K562 (cell line): ENCODE results near the gene SORCS1. TPM values are rescaled to one million over a fixed set of nuclear protein-coding genes. Genes with fewer than 3 reads are reported as not detected.
A peak's percentile ranks its signal among the peaks of the same experiment; 100 is the strongest.

Experiments used
- ARID2 ChIP-seq: fragments of 450-650 bp; IDR thresholded peaks from 2 replicates; pipeline ENCODE4 v1.6.1; 2017; ENCODE audit warnings: antibody characterized with exemption, mild to moderate bottlenecking
- BDP1 ChIP-seq: IDR thresholded peaks from 3 replicates; pipeline ENCODE4 v1.6.1; 2011; ENCODE audit not compliant: insufficient read length, insufficient read depth
- CREB1 ChIP-seq, 2 experiments: sonication (generic) in 1 of 2; formaldehyde crosslinking in 1 of 2; IDR thresholded peaks; 2 replicates each; pipeline versions ENCODE4 v1.6.1 to v1.8.0; 2012 to 2022; ENCODE audit warnings: inconsistent platforms in 1 of 2, mild to moderate bottlenecking in 1 of 2, missing genetic modification reagents in 1 of 2, moderate library complexity in 1 of 2
- HLTF ChIP-seq: fragments of 450-650 bp; IDR thresholded peaks from 2 replicates; pipeline ENCODE4 v1.6.1; 2016
- JUN ChIP-seq, 2 experiments: sonication (generic) in 1 of 2; formaldehyde crosslinking in 1 of 2; IDR thresholded peaks; 2 replicates each; pipeline versions ENCODE4 v1.6.1 to v1.8.0; 2012 to 2022; ENCODE audit warnings: borderline replicate concordance in 2 of 2, mild to moderate bottlenecking in 2 of 2, improper control_type of control experiment in 1 of 2, low read depth in 1 of 2, low read length in 1 of 2, missing genetic modification reagents in 1 of 2
- KHSRP ChIP-seq: fragments of 450-650 bp; IDR thresholded peaks from 2 replicates; pipeline ENCODE4 v1.6.1; 2017
- LEF1 ChIP-seq: fragments of 450-650 bp; IDR thresholded peaks from 2 replicates; pipeline ENCODE4 v1.6.1; 2016; ENCODE audit warnings: mild to moderate bottlenecking
- NR2C2 ChIP-seq, 2 experiments: fragments of 200-800 bp in 1 of 2; sonication (Bioruptor generic) in 1 of 2; sonication (generic) in 1 of 2; formaldehyde crosslinking in 1 of 2; IDR thresholded peaks; 2 replicates each; pipeline versions ENCODE4 v1.6.1 to v1.8.0; 2016 to 2022; ENCODE audit warnings: mild to moderate bottlenecking in 1 of 2, missing compliant biosample characterization in 1 of 2, missing genetic modification characterization in 1 of 2, missing genetic modification reagents in 1 of 2
- RNF2 ChIP-seq: sonication (generic); IDR thresholded peaks from 2 replicates; pipeline ENCODE4 v1.6.1; 2016
- TAL1 ChIP-seq: fragments of 450-650 bp; IDR thresholded peaks from 2 replicates; pipeline ENCODE4 v1.6.1; 2016; ENCODE audit warnings: mild to moderate bottlenecking
- ZNF57 ChIP-seq: fragments of 450-650 bp; formaldehyde crosslinking; IDR thresholded peaks from 2 replicates; pipeline ENCODE4 v1.4.0; 2020; ENCODE audit warnings: mild to moderate bottlenecking, moderate library complexity
- polyA plus RNA-seq, 8 experiments: library from polyadenylated mRNA; depleted of rRNA in 4 of 8; stranded (reverse) in 5 of 8; unstranded in 3 of 8; fragments of >200 nt; fragmentation: Nextera tagmentation in 2 of 8; fragmentation: Illumina TruSeq in 1 of 8; extraction: Ambion mirVana in 2 of 8; extraction: Trizol in 1 of 8; gene quantifications; 2 replicates each; pipeline versions ENCODE4 v1.2.1 to v1.2.3, GENCODE V29; 2011 to 2014; ENCODE audit warnings: inconsistent platforms in 1 of 8, missing spikeins in 1 of 8
- total RNA-seq, 7 experiments: library from RNA; depleted of rRNA in 6 of 7; stranded (reverse); fragments of >200 nt in 6 of 7; fragmentation: Illumina TruSeq in 2 of 7; extraction: Trizol in 2 of 7; gene quantifications; 2 replicates each; pipeline versions ENCODE4 v1.2.1 to v1.2.3, GENCODE V29; 2011 to 2021; ENCODE audit warnings: low replicate concordance in 1 of 7
- TF ChIP-seq, protein P1 (sequence below): sonication (generic); formaldehyde crosslinking; IDR thresholded peaks from 2 replicates; pipeline ENCODE4 v1.8.0; 2022; ENCODE audit warnings: missing genetic modification reagents, mild to moderate bottlenecking, borderline replicate concordance
- TF ChIP-seq, protein P2 (sequence below): fragments of 250-450 bp; sonication (Bioruptor Pico); IDR thresholded peaks from 2 replicates; pipeline ENCODE4 v1.8.0; 2021; ENCODE audit warnings: borderline replicate concordance, mild to moderate bottlenecking, moderate library complexity; ENCODE audit not compliant: poor library complexity, severe bottlenecking
- TF ChIP-seq, protein P3 (sequence below): fragments of 450-650 bp; IDR thresholded peaks from 2 replicates; pipeline ENCODE4 v1.6.1; 2018; ENCODE audit warnings: mild to moderate bottlenecking, low read depth; ENCODE audit not compliant: partially characterized antibody
- TF ChIP-seq, protein P4 (sequence below), 2 experiments: fragments of 450-650 bp in 1 of 2; sonication (generic) in 1 of 2; formaldehyde crosslinking in 1 of 2; IDR thresholded peaks in 1 of 2; conservative IDR thresholded peaks in 1 of 2; 2 replicates each; pipeline versions ENCODE4 v1.6.1 to v1.8.1; 2016 to 2023; ENCODE audit warnings: mild to moderate bottlenecking in 2 of 2, moderate library complexity in 2 of 2, inconsistent platforms in 1 of 2, missing genetic modification reagents in 1 of 2
- TF ChIP-seq, protein P5 (sequence below), 2 experiments: IDR thresholded peaks; 2 replicates each; pipeline ENCODE4 v1.6.1; 2011; ENCODE audit warnings: borderline replicate concordance in 1 of 2, control low read depth in 1 of 2, low read depth in 1 of 2, low read length in 1 of 2, mild to moderate bottlenecking in 1 of 2, mixed read lengths in 1 of 2, moderate library complexity in 1 of 2; ENCODE audit not compliant: insufficient read depth in 1 of 2, insufficient read length in 1 of 2, poor library complexity in 1 of 2, severe bottlenecking in 1 of 2; ENCODE audit errors: extremely low read depth in 1 of 2

SORCS1 gene
- total and polyA plus RNA-seq, 9 of the 15 experiments (the other 6 are each of a cell fraction or from before 2014, with no cell fraction given), result 1.5 to 3.9 (median 2.7) TPM

DNA sequence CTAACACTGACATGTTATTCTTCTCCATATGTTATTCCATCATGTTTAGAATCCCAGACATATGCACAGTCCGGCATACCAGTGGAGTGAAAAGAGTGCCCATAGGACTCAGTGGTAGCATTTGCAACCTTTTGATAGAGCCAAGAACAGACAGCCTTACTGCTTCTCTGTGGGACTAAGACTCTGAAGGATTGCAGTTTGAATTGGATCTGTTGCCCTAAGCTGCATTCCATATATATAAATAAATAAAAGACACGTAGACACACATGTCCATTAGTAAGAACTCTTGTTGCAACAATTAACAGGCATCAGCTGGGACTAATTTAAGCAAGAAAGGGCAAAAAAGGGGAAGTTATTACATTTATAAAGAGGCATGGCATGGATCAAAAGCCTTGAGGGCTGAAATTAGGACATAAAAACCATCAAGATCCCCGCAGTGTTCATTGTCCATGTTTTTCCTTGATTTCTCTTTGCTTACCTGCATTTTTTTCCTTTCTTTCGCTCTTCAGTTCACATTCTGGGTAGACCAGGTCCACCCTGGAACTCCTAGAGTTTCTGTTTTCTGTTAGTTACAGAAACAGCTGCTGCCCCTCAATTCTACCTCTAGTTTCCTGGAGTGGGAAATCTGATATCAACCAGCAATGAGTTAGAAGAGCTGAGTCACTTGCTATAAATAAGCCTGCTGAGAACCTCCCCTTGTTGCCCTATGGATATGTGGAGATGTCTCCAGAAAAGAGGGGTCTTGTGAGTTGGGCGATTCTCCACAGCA lies 132.4 kb downstream of the SORCS1 start (continued):
- TF ChIP-seq ARID2, result no peak
- TF ChIP-seq HLTF, result no peak
- TF ChIP-seq, protein P1, sequence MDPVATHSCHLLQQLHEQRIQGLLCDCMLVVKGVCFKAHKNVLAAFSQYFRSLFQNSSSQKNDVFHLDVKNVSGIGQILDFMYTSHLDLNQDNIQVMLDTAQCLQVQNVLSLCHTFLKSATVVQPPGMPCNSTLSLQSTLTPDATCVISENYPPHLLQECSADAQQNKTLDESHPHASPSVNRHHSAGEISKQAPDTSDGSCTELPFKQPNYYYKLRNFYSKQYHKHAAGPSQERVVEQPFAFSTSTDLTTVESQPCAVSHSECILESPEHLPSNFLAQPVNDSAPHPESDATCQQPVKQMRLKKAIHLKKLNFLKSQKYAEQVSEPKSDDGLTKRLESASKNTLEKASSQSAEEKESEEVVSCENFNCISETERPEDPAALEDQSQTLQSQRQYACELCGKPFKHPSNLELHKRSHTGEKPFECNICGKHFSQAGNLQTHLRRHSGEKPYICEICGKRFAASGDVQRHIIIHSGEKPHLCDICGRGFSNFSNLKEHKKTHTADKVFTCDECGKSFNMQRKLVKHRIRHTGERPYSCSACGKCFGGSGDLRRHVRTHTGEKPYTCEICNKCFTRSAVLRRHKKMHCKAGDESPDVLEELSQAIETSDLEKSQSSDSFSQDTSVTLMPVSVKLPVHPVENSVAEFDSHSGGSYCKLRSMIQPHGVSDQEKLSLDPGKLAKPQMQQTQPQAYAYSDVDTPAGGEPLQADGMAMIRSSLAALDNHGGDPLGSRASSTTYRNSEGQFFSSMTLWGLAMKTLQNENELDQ (CRISPR knock-in tag), result no peak
- no peak for TF ChIP-seq JUN (IDR thresholded peaks at IDR 0.05; ENCODE audit: borderline replicate concordance, low read depth, low read length)
- TF ChIP-seq JUN (CRISPR knock-in tag; IDR thresholded peaks at IDR 0.05; ENCODE audit: borderline replicate concordance), result no peak
- TF ChIP-seq, protein P2, sequence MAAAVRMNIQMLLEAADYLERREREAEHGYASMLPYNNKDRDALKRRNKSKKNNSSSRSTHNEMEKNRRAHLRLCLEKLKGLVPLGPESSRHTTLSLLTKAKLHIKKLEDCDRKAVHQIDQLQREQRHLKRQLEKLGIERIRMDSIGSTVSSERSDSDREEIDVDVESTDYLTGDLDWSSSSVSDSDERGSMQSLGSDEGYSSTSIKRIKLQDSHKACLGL (CRISPR knock-in tag), result no peak
- no peak; the same call in 1 of the 2 replicates for TF ChIP-seq TAL1
- TF ChIP-seq LEF1, result peak; percentile 20; the same call in 1 of the 2 replicates
- TF ChIP-seq, protein P3, sequence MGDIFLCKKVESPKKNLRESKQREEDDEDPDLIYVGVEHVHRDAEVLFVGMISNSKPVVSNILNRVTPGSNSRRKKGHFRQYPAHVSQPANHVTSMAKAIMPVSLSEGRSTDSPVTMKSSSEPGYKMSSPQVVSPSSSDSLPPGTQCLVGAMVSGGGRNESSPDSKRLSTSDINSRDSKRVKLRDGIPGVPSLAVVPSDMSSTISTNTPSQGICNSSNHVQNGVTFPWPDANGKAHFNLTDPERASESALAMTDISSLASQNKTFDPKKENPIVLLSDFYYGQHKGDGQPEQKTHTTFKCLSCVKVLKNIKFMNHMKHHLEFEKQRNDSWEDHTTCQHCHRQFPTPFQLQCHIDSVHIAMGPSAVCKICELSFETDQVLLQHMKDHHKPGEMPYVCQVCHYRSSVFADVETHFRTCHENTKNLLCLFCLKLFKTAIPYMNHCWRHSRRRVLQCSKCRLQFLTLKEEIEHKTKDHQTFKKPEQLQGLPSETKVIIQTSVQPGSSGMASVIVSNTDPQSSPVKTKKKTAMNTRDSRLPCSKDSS, result no peak
- TF ChIP-seq ZNF57, result no peak
- no peak for TF ChIP-seq NR2C2 (CRISPR knock-in tag; IDR thresholded peaks at IDR 0.05)
- TF ChIP-seq NR2C2 (tag; IDR thresholded peaks at IDR 0.05), result 0 out of 2 replicates have a peak, but pooled peaks have one; percentile 12
- peak; percentile 46; the same call in 1 of the 2 replicates for TF ChIP-seq RNF2
- TF ChIP-seq BDP1, result no peak
- TF ChIP-seq, protein P4, sequence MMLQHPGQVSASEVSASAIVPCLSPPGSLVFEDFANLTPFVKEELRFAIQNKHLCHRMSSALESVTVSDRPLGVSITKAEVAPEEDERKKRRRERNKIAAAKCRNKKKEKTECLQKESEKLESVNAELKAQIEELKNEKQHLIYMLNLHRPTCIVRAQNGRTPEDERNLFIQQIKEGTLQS (IDR thresholded peaks at IDR 0.05), result peak; percentile 77
- TF ChIP-seq, protein P4 (CRISPR knock-in tag; conservative IDR thresholded peaks at IDR 0.05), result no peak
- no peak for TF ChIP-seq CREB1 (IDR thresholded peaks at IDR 0.05)
- no peak for TF ChIP-seq CREB1 (CRISPR knock-in tag; IDR thresholded peaks at IDR 0.05)
- TF ChIP-seq KHSRP, result no peak
- TF ChIP-seq, protein P5, sequence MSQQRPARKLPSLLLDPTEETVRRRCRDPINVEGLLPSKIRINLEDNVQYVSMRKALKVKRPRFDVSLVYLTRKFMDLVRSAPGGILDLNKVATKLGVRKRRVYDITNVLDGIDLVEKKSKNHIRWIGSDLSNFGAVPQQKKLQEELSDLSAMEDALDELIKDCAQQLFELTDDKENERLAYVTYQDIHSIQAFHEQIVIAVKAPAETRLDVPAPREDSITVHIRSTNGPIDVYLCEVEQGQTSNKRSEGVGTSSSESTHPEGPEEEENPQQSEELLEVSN (IDR thresholded peaks at IDR 0.05; ENCODE audit: borderline replicate concordance in 1 of 2, extremely low read depth in 1 of 2, insufficient read depth in 1 of 2, insufficient read length in 1 of 2, low read depth in 1 of 2, low read length in 1 of 2, poor library complexity in 1 of 2, severe bottlenecking in 1 of 2), result no peak
